Activated naive CD8-positive, alpha-beta T cell treated with anti-CD3 and anti-CD28 coated beads, Interleukin-2, amount 10 ng/mL, durations not matched to agents 7 days and 5 days (primary cell): ENCODE data around the gene FBN3. TPM values are rescaled to one million over a fixed set of nuclear protein-coding genes. Genes with fewer than 3 reads are reported as not detected.
"Not testable (repeated sequence)": the region's sequence is repeated elsewhere in the genome, so short reads cannot be mapped to it uniquely, and the experiment has no call there.

Experiments
- ATAC-seq: fragments of 150-1000 bp; cut with Tn5 transposase; one replicate; pipeline ENCODE4 v1.10.0; 2021; ENCODE audit warnings: low read depth, moderate library complexity
- POLR2A ChIA-PET: fragments of 350-600 bp; sonication (Branson Sonifier 250); formaldehyde crosslinking; loops from one replicate; lab custom pipeline; 2021; ENCODE audit warnings: antibody characterized with exemption; lab: Charles Lee
- DNase-seq: peaks from one replicate; pipeline ENCODE4 v3.0.0; 2021
- H3K27ac Mint-ChIP-seq: one replicate; pipeline ENCODE4 v1.8.0; 2022; ENCODE audit warnings: mild to moderate bottlenecking, mixed read lengths
- H3K27me3 Mint-ChIP-seq: one replicate; pipeline ENCODE4 v1.8.0; 2022; ENCODE audit warnings: mild to moderate bottlenecking, moderate library complexity, mixed read lengths
- H3K36me3 Mint-ChIP-seq: one replicate; pipeline ENCODE4 v1.8.0; 2021; ENCODE audit warnings: mild to moderate bottlenecking, mixed read lengths
- H3K4me1 Mint-ChIP-seq: one replicate; pipeline ENCODE4 v1.8.0; 2021; ENCODE audit warnings: mixed read lengths
- H3K4me3 Mint-ChIP-seq: one replicate; pipeline ENCODE4 v1.8.0; 2022; ENCODE audit warnings: mild to moderate bottlenecking, moderate library complexity, mixed read lengths
- H3K9me3 Mint-ChIP-seq: one replicate; pipeline ENCODE4 v1.8.0; 2021; ENCODE audit warnings: mixed read lengths
- total RNA-seq, 2 experiments: library from RNA; stranded (reverse); gene quantifications; one replicate each; pipeline ENCODE4 v1.2.3, GENCODE V29; 2021

The FBN3 gene
- total RNA-seq, 2 experiments from 2014 or later, result 0.03 to 0.50 TPM

- DNase-seq, H3K4me3 Mint-ChIP-seq, ATAC-seq, H3K36me3 Mint-ChIP-seq, H3K9me3 Mint-ChIP-seq, H3K27ac Mint-ChIP-seq, H3K4me1 Mint-ChIP-seq: not testable (repeated sequence)
- POLR2A ChIA-PET, result interaction anchor here (1.3 kb wide), 1 partner anchor 35 kb away, joined by 5 read pairs; no protein-coding TSS in a partner anchor
- peaks cover 19% of the 10 kb centered on the region for H3K27me3 Mint-ChIP-seq
These were observed 9.9 kb upstream of the FBN3 start for GRCh38 chr19:8159322-8159721.

- Mint-ChIP-seq H3K36me3 (no peaks in the 10 kb centered on the region), H3K9me3 (no peaks in the 10 kb centered on the region), H3K4me1 (peaks cover 6% of the 10 kb centered on the region), H3K27me3 (peaks cover 24% of the 10 kb centered on the region), H3K4me3 (no peak overlapping the region), H3K27ac (no peak overlapping the region)
- DNase-seq (no peak), ATAC-seq (peak; percentile 79)
- POLR2A ChIA-PET, result interaction anchor here (1.0 to 1.3 kb wide), 4 partner anchors 36 to 92 kb away, joined by 3 to 5 read pairs (median 3); partner anchors contain the start of gene CERS4
These were observed 9.2 kb upstream of the FBN3 start for GRCh38 chr19:8158411-8159074.

GRCh38 chr19:8155318-8155717, 5.9 kb upstream of the FBN3 start:
- Mint-ChIP-seq H3K27ac (no peak overlapping the region), H3K36me3 (no peaks in the 10 kb centered on the region), H3K4me1 (peaks cover 2% of the 10 kb centered on the region), H3K9me3 (no peaks in the 10 kb centered on the region), H3K4me3 (no peak overlapping the region), H3K27me3 (peaks cover 40% of the 10 kb centered on the region)
- DNase-seq (no peak), ATAC-seq (no peak)
- POLR2A ChIA-PET, result no interaction called here

- H3K4me3 Mint-ChIP-seq, H3K36me3 Mint-ChIP-seq, ATAC-seq, H3K9me3 Mint-ChIP-seq, H3K4me1 Mint-ChIP-seq, H3K27ac Mint-ChIP-seq: not testable (repeated sequence)
- POLR2A ChIA-PET, result interaction anchor here (1.3 kb wide), 1 partner anchor 23 kb away, joined by 3 read pairs; no protein-coding TSS in a partner anchor
- H3K27me3 Mint-ChIP-seq, result peaks cover 48% of the 10 kb centered on the region
- DNase-seq, result peak; percentile 43
These were observed 4.6 kb upstream of the FBN3 start for GRCh38 chr19:8154014-8154413.

- Mint-ChIP-seq H3K4me1 (peaks cover 2% of the 10 kb centered on the region), H3K36me3 (no peaks in the 10 kb centered on the region), H3K9me3 (no peaks in the 10 kb centered on the region), H3K4me3 (no peak overlapping the region), H3K27ac (no peak overlapping the region), H3K27me3 (peaks cover 57% of the 10 kb centered on the region)
- ATAC-seq, result no peak
- DNase-seq, result no peak
- POLR2A ChIA-PET, result no interaction called here
These were observed 2.3 kb upstream of the FBN3 start for GRCh38 chr19:8151767-8152035.

DNA sequence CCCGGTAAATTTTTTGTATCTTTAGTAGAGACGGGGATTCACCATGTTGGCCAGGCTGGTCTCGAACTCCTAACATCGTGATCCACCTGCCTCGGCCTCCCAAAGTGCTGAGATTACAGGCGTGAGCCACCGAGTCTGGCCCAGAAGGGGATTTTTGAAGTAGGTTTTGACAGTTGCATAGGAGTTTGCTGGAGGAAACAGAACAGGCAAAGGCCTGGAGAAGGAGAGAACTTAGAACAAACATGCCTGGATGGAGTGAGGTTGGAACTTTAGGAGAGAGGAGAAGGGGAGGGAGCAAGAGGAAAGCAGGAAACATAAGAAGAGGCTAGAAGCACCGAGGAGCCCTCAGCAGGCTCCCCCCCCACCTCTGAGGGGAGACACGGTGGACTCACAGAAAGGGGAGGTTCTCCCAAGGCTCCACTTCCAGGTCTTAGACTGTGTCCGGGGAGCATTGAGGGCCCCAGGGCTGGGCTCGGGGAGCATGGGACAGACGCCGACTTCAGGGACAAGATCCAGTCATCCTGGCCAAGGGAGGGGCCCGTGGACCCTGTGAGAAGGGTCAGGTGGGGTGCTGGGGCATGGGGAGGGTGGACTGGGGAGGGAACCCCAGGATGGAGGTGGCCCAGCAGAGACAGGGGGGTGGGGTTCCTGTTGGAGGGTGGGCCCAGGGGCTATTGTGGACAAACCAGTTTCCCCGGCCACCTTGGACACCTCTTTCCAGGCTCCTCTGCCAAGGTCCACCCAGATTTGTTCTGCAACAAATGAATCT, 1.8 kb upstream of the FBN3 start:
- Mint-ChIP-seq H3K4me3 (no peak overlapping the region), H3K9me3 (no peaks in the 10 kb centered on the region), H3K36me3 (no peaks in the 10 kb centered on the region), H3K27ac (no peak overlapping the region), H3K27me3 (peaks cover 61% of the 10 kb centered on the region), H3K4me1 (peaks cover 2% of the 10 kb centered on the region)
- no peak for DNase-seq
- no peak for ATAC-seq
- POLR2A ChIA-PET, result no interaction called here

DNA sequence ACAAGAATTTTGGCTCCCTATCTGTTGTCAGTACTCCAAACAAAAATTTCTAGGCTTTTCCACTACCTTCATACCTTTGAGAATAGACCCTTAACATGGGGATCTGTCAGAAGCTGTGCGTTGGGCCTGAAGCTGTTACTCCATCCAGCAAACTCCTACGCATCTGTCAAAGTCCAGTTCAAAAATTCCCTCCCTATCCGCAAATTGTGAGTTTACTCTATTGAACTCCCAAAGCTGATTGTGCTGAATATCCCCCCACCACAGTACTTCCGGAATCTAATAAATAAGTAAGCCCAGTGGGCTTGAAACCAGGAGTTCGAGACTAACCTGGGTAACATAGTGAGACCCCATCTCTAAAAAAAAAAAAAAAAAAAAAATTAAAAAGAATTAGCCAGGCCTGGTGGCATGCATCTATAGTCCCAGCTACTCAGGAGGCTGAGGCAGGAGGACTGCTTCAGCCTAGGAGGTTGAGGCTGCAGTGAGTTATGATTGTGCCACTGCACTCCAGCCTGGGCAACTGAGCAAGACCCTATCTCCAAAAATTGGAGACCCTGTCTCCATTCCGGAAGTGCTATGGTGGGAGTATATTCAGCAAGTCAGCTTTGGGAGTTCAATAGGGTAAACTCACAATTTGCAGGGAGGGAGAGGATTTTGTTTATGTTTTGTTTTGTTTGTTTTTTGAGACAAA, 930 bp upstream of the FBN3 start:
- Mint-ChIP-seq H3K4me3 (no peak overlapping the region), H3K27me3 (peaks cover 53% of the 10 kb centered on the region), H3K27ac (no peak overlapping the region), H3K4me1 (peaks cover 2% of the 10 kb centered on the region), H3K9me3 (no peaks in the 10 kb centered on the region), H3K36me3 (no peaks in the 10 kb centered on the region)
- DNase-seq (no peak), ATAC-seq (no peak)
- POLR2A ChIA-PET, result no interaction called here

DNA sequence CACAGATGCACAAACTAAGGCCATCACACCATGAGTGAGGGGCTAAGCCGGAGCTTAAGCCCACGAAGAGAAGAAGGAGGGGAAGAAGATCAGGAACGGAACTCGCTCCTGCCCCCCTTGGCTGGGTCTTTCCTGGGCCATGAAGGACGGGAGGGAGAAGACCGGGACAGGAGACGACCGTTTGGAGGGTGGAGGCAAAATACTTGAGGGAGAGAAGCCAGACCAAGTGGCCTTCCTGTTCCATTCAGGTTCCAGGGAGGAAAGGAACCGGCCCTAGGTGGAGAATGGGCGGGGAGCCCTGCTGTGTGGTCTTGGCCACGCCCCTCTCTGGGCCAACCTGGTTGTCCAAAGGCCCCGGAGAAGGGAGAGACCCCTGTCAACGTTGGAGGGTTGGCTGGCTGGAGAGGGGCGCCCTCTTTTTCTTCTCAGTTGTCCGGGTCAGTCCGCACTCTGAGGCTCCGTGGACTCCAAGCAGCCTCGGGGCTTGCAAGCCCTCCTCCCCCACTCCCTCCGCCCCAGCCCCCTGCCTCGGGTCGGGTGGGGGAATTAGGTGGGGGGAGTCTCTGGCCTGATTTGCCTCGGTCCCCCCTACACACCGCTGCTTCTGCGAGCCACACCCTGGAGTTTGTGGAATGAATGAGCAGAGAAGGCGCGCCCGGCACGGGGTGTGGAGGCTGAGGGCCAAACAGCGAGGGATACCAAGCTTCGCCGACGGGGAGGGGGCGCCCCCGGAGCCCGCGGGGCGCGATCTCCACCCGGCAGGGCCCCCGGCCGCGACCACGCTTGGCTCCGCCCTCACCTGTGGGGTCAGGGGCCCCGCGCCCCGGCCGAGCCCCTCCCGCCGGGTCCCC, 757 bp downstream of the FBN3 start:
- H3K4me3 Mint-ChIP-seq, result peak overlapping the region; percentile 3
- POLR2A ChIA-PET, result no interaction called here

GRCh38 chr19:8148088-8148409, 1.3 kb downstream of the FBN3 start:
- peaks cover 44% of the 10 kb centered on the region for H3K27me3 Mint-ChIP-seq
- ATAC-seq (no peak), DNase-seq (no peak)
- H3K36me3 Mint-ChIP-seq, result no peaks in the 10 kb centered on the region
- H3K4me3 Mint-ChIP-seq, result peak overlapping the region; percentile 3
- H3K9me3 Mint-ChIP-seq, result no peaks in the 10 kb centered on the region
- POLR2A ChIA-PET, result no interaction called here
- H3K27ac Mint-ChIP-seq, result no peak overlapping the region
- H3K4me1 Mint-ChIP-seq, result no peaks in the 10 kb centered on the region

More for the DNA sequence above, 757 bp downstream of the FBN3 start:
- Mint-ChIP-seq H3K27ac (no peak overlapping the region), H3K9me3 (no peaks in the 10 kb centered on the region), H3K36me3 (no peaks in the 10 kb centered on the region), H3K4me1 (no peaks in the 10 kb centered on the region), H3K27me3 (peaks cover 46% of the 10 kb centered on the region)
- ATAC-seq (peak; percentile 35), DNase-seq (no peak)

DNA sequence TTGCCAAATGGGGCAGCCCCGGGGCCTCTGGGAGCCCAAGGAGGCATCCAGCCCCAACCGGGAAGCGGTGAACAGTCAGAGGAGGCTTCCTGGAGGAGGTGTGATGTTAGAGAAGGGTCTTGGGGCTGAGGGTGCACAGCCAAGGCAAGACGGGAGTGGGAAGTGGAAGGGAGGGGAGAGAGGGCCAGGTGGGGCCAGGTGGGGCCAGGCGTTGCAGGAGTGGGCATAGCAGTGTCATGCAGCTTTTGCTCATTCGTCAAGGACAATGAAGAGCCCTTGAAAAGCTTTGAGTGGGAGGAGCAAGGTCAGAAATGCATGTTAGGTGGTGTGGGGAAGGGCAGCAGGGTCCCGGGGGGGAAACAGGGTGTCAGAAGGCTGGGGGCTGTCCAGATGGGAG, 1.8 kb downstream of the FBN3 start:
- Mint-ChIP-seq H3K4me3 (no peak overlapping the region), H3K36me3 (no peaks in the 10 kb centered on the region), H3K27me3 (peaks cover 44% of the 10 kb centered on the region), H3K27ac (no peak overlapping the region), H3K9me3 (no peaks in the 10 kb centered on the region), H3K4me1 (no peaks in the 10 kb centered on the region)
- POLR2A ChIA-PET, result no interaction called here
- no peak for DNase-seq
- no peak for ATAC-seq

GRCh38 chr19:8146877-8147581, 2.4 kb downstream of the FBN3 start:
- ATAC-seq (no peak), DNase-seq (no peak)
- H3K27ac Mint-ChIP-seq, result no peak overlapping the region
- no peaks in the 10 kb centered on the region for H3K4me1 Mint-ChIP-seq
- no peaks in the 10 kb centered on the region for H3K36me3 Mint-ChIP-seq
- H3K9me3 Mint-ChIP-seq, result no peaks in the 10 kb centered on the region
- peaks cover 44% of the 10 kb centered on the region for H3K27me3 Mint-ChIP-seq
- no peak overlapping the region for H3K4me3 Mint-ChIP-seq
- POLR2A ChIA-PET, result no interaction called here

DNA sequence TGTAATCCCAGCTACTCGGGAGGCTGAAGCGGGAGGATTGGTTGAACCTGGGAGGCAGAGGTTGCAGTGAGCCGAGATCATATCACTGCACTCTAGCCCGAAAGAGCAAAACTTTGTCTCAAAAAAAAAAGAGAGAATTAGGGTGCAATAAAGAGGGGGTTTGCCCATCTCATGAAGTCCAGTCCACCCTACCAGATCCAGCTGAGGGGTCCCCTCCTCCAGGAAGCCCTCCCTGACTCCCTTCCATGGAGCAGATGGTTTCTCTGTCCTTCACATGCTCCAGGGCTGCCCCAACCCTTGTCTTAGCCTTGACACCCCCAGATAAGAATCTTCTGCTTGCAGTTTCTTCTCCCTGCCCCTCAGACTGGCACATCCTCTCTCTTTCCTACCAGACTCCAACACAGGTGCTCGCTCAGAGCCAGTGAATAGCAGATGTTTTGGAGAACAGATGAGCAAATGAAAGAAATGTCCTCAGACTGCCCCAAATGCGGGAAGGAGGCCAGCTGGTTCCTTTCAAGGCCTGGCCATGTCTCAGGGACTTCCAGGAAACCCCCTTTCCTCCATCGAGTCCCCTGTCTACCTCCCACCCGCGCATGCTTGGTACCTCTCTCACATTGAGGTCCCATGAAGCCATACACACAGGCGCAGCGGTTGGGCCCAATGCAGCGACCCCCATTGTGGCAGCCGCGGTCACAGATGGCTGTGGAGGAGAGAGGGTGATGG, 5.0 kb downstream of the FBN3 start:
- POLR2A ChIA-PET, result no interaction called here
- Mint-ChIP-seq H3K4me1 (no peaks in the 10 kb centered on the region), H3K9me3 (no peaks in the 10 kb centered on the region), H3K36me3 (no peaks in the 10 kb centered on the region), H3K4me3 (no peak overlapping the region), H3K27me3 (peaks cover 21% of the 10 kb centered on the region), H3K27ac (no peak overlapping the region)
- no peak for ATAC-seq
- no peak for DNase-seq
